Thyroid gland (tissue), 4 donors: Measurements from ENCODE around the gene SERPINB1. TPM values are rescaled to one million over a fixed set of nuclear protein-coding genes. Genes with fewer than 3 reads are reported as not detected.

Experiments
- DNase-seq, 2 donors: peaks; one replicate each; pipeline ENCODE4 v3.0.0-alpha.2; 2019
- H3K27ac ChIP-seq, 3 donors: fragments of 200-600 bp; sonication (generic); 1 replicate in 2 of 3; 2 replicates in 1 of 3; pipeline ENCODE4 v1.5.1; 2016 to 2019; ENCODE audit warnings: mild to moderate bottlenecking in 1 of 3, moderate library complexity in 1 of 3
- H3K27me3 ChIP-seq: fragments of 200-600 bp; sonication (generic); one replicate; pipeline ENCODE4 v1.5.1; 2019
- H3K36me3 ChIP-seq, 2 donors: fragments of 200-600 bp; sonication (generic); one replicate each; pipeline ENCODE4 v1.5.1; 2016 to 2019
- H3K4me1 ChIP-seq, 2 donors: fragments of 200-600 bp; sonication (generic); one replicate each; pipeline ENCODE4 v1.5.1; 2017 to 2019
- H3K4me3 ChIP-seq, 3 donors: fragments of 200-600 bp; sonication (generic); replicated peaks in 1 of 3; 1 replicate in 2 of 3; 2 replicates in 1 of 3; pipeline ENCODE4 v1.5.1; 2016; ENCODE audit warnings: mild to moderate bottlenecking in 1 of 3
- H3K9me3 ChIP-seq: fragments of 200-600 bp; sonication (generic); one replicate; pipeline ENCODE4 v1.5.1; 2017
- POLR2A ChIP-seq, 2 donors: fragments of 450-650 bp; IDR thresholded peaks; one replicate each; pipeline ENCODE4 v1.6.1; 2017; ENCODE audit warnings: antibody characterized with exemption in 2 of 2, mild to moderate bottlenecking in 2 of 2, moderate library complexity in 1 of 2
- WGBS, 2 donors: methylation state at CpG; one replicate each; pipeline ENCODE4 v1.1.5; 2017; 5-methylcytosine and 5-hydroxymethylcytosine counted together
- intact Hi-C: fragments of 100-400 bp; cut with DNase I; formaldehyde crosslinking; loops from one replicate; pipeline ENCODE4 v1.15.1; 2023
- total RNA-seq, 4 donors: library from RNA; depleted of rRNA; stranded (reverse); fragments of >200 nt; gene quantifications; one replicate each; pipeline ENCODE4 v1.2.3, GENCODE V29; 2016
- TF ChIP-seq, protein P1 (sequence below), 6 experiments: fragments of 200-600 bp in 3 of 6; fragments of 450-650 bp in 3 of 6; sonication (generic) in 3 of 6; IDR thresholded peaks; one replicate each; pipeline ENCODE4 v1.5.1; 2016 to 2019; ENCODE audit warnings: antibody characterized with exemption in 6 of 6, mild to moderate bottlenecking in 2 of 6, inconsistent platforms in 1 of 6, moderate library complexity in 1 of 6

Gene SERPINB1
- total RNA-seq, 4 donors from 2014 or later, result 36.2 to 52.8 (median 43.4) TPM

- intact Hi-C loops, result loop anchor here (5.0 kb wide), 1 partner anchor 138 kb away; no protein-coding TSS in a partner anchor
- no peak overlapping the region for H3K4me3 ChIP-seq
- WGBS, 2 donors, result 95 to 96% methylated on average over 5 of the region's 5 CpGs
- no peaks in the 10 kb centered on the region for H3K36me3 ChIP-seq
- no peaks in the 10 kb centered on the region for H3K9me3 ChIP-seq
- DNase-seq, result no peak
- no peaks in the 10 kb centered on the region for H3K27me3 ChIP-seq
- no peak overlapping the region for H3K27ac ChIP-seq
- H3K4me1 ChIP-seq, result peaks cover 8 to 22% of the 10 kb centered on the region in 2 donors
- TF ChIP-seq, protein P1, sequence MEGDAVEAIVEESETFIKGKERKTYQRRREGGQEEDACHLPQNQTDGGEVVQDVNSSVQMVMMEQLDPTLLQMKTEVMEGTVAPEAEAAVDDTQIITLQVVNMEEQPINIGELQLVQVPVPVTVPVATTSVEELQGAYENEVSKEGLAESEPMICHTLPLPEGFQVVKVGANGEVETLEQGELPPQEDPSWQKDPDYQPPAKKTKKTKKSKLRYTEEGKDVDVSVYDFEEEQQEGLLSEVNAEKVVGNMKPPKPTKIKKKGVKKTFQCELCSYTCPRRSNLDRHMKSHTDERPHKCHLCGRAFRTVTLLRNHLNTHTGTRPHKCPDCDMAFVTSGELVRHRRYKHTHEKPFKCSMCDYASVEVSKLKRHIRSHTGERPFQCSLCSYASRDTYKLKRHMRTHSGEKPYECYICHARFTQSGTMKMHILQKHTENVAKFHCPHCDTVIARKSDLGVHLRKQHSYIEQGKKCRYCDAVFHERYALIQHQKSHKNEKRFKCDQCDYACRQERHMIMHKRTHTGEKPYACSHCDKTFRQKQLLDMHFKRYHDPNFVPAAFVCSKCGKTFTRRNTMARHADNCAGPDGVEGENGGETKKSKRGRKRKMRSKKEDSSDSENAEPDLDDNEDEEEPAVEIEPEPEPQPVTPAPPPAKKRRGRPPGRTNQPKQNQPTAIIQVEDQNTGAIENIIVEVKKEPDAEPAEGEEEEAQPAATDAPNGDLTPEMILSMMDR (IDR thresholded peaks at IDR 0.05), result no peak
- no peak for TF ChIP-seq POLR2A (IDR thresholded peaks at IDR 0.05)
Observed at GRCh38 chr6:2794171-2794730, 47.4 kb downstream of the SERPINB1 start.

GRCh38 chr6:2793534-2794151 lies 48.0 kb downstream of the SERPINB1 start:
- Histone ChIP-seq H3K4me3 (no peak overlapping the region), H3K4me1 (peaks cover 8 to 22% of the 10 kb centered on the region in 2 donors), H3K36me3 (no peaks in the 10 kb centered on the region), H3K9me3 (no peaks in the 10 kb centered on the region), H3K27me3 (no peaks in the 10 kb centered on the region), H3K27ac (no peak overlapping the region)
- intact Hi-C loops, result loop anchor here (5.0 kb wide), 1 partner anchor 139 kb away; no protein-coding TSS in a partner anchor
- TF ChIP-seq, protein P1 (IDR thresholded peaks at IDR 0.05), result no peak
- TF ChIP-seq POLR2A (IDR thresholded peaks at IDR 0.05), result no peak
- 68 to 81% methylated on average over 9 of the region's 9 CpGs for WGBS, 2 donors
- no peak for DNase-seq

- Histone ChIP-seq H3K36me3 (no peaks in the 10 kb centered on the region), H3K4me3 (no peak overlapping the region), H3K4me1 (peaks cover 8 to 22% of the 10 kb centered on the region in 2 donors), H3K9me3 (no peaks in the 10 kb centered on the region), H3K27me3 (no peaks in the 10 kb centered on the region), H3K27ac (peak overlapping the region in 1 of 3 donors; percentile 36)
- intact Hi-C loops, result loop anchor here (5.0 kb wide), 1 partner anchor 140 kb away; no protein-coding TSS in a partner anchor
- TF ChIP-seq POLR2A (IDR thresholded peaks at IDR 0.05), result no peak
- TF ChIP-seq, protein P1 (IDR thresholded peaks at IDR 0.05), result no peak
- 97% methylated on average over 17 of the region's 17 CpGs for WGBS, 2 donors
- DNase-seq, result no peak
Observed at GRCh38 chr6:2792330-2793110, 49.1 kb downstream of the SERPINB1 start.

GRCh38 chr6:2791450-2791974 lies 50.2 kb downstream of the SERPINB1 start:
- DNase-seq, result no peak
- 70 to 71% methylated on average over 4 of the region's 4 CpGs for WGBS, 2 donors
- intact Hi-C loops, result loop anchor here (5.0 kb wide), 1 partner anchor 141 kb away; no protein-coding TSS in a partner anchor
- Histone ChIP-seq H3K27ac (peak overlapping the region in 1 of 3 donors; percentile 36), H3K4me1 (peaks cover 8 to 15% of the 10 kb centered on the region in 2 donors), H3K4me3 (no peak overlapping the region), H3K36me3 (no peaks in the 10 kb centered on the region), H3K27me3 (no peaks in the 10 kb centered on the region), H3K9me3 (no peaks in the 10 kb centered on the region)
- no peak for TF ChIP-seq POLR2A (IDR thresholded peaks at IDR 0.05)
- TF ChIP-seq, protein P1 (IDR thresholded peaks at IDR 0.05), result no peak
